Stimulated activated naive CD8-positive, alpha-beta T cell treated with anti-CD3 and anti-CD28 coated beads, Interleukin-15, amount 100 ng/mL, for 72 hours (primary cell): ENCODE results near the gene THAP8.
A peak's percentile ranks its signal among the peaks of the same experiment; 100 is the strongest.

Source experiments
- ATAC-seq: fragments of 150-1000 bp; cut with Tn5 transposase; 2 replicates; pipeline ENCODE4 v1.10.0; 2021; ENCODE audit warnings: mild to moderate bottlenecking, moderate library complexity
- DNase-seq, 2 donors: peaks; one replicate each; pipeline ENCODE4 v3.0.0; 2021 to 2022
- H3K27ac Mint-ChIP-seq, 2 donors: one replicate each; pipeline ENCODE4 v1.8.0; 2022; ENCODE audit warnings: mild to moderate bottlenecking in 2 of 2, mixed read lengths in 2 of 2, moderate library complexity in 2 of 2
- H3K27me3 Mint-ChIP-seq: one replicate; pipeline ENCODE4 v1.8.0; 2022; ENCODE audit warnings: mixed read lengths
- H3K4me1 Mint-ChIP-seq: one replicate; pipeline ENCODE4 v1.8.0; 2022; ENCODE audit warnings: mild to moderate bottlenecking, mixed read lengths
- H3K4me3 Mint-ChIP-seq, 2 donors: one replicate each; pipeline ENCODE4 v1.8.0; 2022; ENCODE audit warnings: mild to moderate bottlenecking in 2 of 2, mixed read lengths in 2 of 2, moderate library complexity in 1 of 2
- H3K9me3 Mint-ChIP-seq, 2 donors: one replicate each; pipeline ENCODE4 v1.8.0; 2022; ENCODE audit warnings: mixed read lengths in 2 of 2

THAP8 gene

GRCh38 chr19:35995048-35995993 is 58.8 kb downstream of the THAP8 start, which contains the start of gene SDHAF1:
SDHAF1 (plus strand) TSS chr19:35995188; CDS start chr19:35995275, 87 bp downstream.
- Mint-ChIP-seq H3K27ac (peak within 1 kb of the TSS; percentile 93 to 96), H3K4me3 (peak within 1 kb of the TSS; percentile 91 to 94), H3K9me3 (no peaks in the 10 kb centered on the region), H3K4me1 (peaks cover 52% of the 10 kb centered on the region), H3K27me3 (no peaks in the 10 kb centered on the region)
- ATAC-seq = peak; percentile 89
- peak; percentile 90 to 95 for DNase-seq

- Mint-ChIP-seq H3K27me3 (no peaks in the 10 kb centered on the region), H3K9me3 (no peaks in the 10 kb centered on the region), H3K4me3 (peak overlapping the region; percentile 87 to 91), H3K27ac (no peak overlapping the region), H3K4me1 (peaks cover 42% of the 10 kb centered on the region)
- DNase-seq = peak in 1 of 2 donors; percentile 31
- ATAC-seq = no peak
These were observed 60.0 kb downstream of the THAP8 start for GRCh38 chr19:35993923-35994598.

DNA sequence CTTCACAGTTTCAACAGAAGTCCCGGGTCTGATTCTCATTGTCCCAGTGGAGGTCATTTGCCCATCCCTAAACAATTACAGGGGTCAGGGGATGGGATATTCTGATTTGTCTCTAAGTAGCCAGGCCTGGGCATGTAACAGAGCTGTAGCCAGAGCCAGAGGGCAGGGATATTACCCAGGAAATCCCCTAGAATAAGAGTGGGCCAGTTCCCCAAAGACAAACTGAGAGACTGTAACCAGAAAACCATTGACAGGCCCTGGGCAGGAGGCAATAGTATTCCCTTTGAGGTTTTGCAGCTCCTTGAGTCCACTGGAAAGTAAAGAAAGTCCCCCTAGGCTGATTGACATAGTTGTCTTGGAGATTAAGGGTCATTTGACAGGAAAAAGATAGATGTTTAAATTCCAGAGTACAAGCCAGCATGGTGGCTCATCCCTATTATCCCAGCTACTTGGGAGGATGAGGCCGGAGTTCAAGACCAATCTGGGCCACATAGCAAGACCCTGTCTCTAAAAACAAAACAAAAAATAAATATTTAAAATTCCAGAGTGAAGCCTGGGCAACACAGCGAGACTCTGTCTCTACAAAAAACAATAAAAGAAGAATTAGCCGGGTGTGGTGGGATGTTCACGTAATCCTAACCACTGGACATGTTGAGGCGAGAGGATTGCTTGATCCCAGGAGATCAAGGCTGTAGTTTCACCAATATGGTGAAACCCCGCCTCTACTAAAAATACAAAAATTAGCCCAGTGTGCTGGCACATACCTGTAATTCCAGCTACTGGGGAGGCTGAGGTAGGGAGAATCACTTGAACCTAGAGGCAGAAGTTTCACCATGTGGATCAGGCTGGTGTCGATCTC is 60.9 kb downstream of the THAP8 start:
- DNase-seq (no peak), ATAC-seq (no peak)
- Mint-ChIP-seq H3K27me3 (peaks cover 6% of the 10 kb centered on the region), H3K9me3 (no peaks in the 10 kb centered on the region), H3K4me3 (no peak overlapping the region), H3K27ac (no peak overlapping the region), H3K4me1 (peaks cover 40% of the 10 kb centered on the region)

GRCh38 chr19:35991731-35992450 is 62.2 kb downstream of the THAP8 start:
- Mint-ChIP-seq H3K4me1 (peaks cover 33% of the 10 kb centered on the region), H3K27me3 (peaks cover 18% of the 10 kb centered on the region), H3K9me3 (no peaks in the 10 kb centered on the region), H3K4me3 (no peak overlapping the region), H3K27ac (peak overlapping the region in 1 of 2 donors; percentile 19)
- ATAC-seq (no peak), DNase-seq (no peak)

DNA sequence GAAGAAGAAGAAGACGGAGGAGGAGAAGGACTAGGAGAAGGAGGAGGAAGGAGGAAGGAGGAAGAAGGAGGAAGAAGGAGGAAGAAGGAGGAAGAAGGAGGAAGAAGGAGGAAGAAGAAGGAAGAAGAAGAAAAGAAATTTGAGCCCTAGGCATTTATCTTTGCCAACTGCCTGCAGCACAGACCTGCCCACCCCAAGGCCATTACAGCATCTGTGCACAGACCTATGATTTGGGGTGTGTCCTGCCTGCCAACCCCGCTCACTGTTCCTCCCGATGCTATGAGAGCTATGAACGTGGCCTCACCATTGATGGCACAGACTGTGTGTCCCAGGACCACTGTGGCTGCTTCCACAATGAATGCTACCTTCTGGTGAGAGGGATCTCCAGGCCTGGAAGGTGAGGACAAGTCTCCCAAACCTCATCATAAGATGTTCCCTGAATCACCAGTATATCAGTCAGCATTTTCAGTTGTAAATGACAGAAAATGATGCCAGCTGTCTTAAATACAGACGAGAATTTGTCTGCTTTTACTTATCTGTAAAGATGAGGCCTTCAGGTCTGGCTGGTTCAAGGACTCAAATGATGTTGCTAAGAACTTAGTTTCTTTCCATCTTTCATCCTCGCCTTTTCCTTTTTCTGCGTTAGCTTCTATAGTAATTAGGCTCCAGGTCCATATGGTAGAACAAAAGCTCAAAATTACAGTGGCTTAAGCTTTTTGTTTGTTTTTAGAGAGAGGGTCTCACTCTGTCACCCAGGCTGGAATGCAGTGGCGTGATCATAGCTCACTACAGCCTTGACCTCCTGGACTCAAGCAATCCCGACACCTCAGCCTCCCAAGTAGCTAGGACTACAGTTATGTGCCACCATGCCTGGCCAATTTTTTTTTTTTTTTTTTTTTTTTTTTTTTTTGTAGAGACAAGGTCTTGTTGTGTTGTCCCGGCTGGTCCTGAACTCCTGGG is 63.0 kb downstream of the THAP8 start:
- Mint-ChIP-seq H3K9me3 (no peaks in the 10 kb centered on the region), H3K27me3 (peaks cover 26% of the 10 kb centered on the region), H3K4me1 (peaks cover 31% of the 10 kb centered on the region), H3K27ac (no peak overlapping the region), H3K4me3 (no peak overlapping the region)
- DNase-seq = no peak
- ATAC-seq = no peak

GRCh38 chr19:35990156-35990555 is 63.9 kb downstream of the THAP8 start:
- Mint-ChIP-seq H3K4me3 (no peak overlapping the region), H3K27ac (no peak overlapping the region), H3K4me1 (peaks cover 25% of the 10 kb centered on the region), H3K9me3 (no peaks in the 10 kb centered on the region), H3K27me3 (peaks cover 35% of the 10 kb centered on the region)
- ATAC-seq (no peak), DNase-seq (no peak)

GRCh38 chr19:35988824-35989223 is 65.3 kb downstream of the THAP8 start:
- ATAC-seq (no peak), DNase-seq (no peak)
- no peaks in the 10 kb centered on the region for H3K9me3 Mint-ChIP-seq
- no peak overlapping the region for H3K4me3 Mint-ChIP-seq
- H3K4me1 Mint-ChIP-seq = peaks cover 12% of the 10 kb centered on the region
- H3K27ac Mint-ChIP-seq = no peak overlapping the region
- peaks cover 48% of the 10 kb centered on the region for H3K27me3 Mint-ChIP-seq

GRCh38 chr19:35987571-35987896 is 66.6 kb downstream of the THAP8 start:
- H3K27ac Mint-ChIP-seq = no peak overlapping the region
- DNase-seq (no peak), ATAC-seq (no peak)
- H3K4me1 Mint-ChIP-seq = peaks cover 9% of the 10 kb centered on the region
- no peaks in the 10 kb centered on the region for H3K9me3 Mint-ChIP-seq
- peaks cover 55% of the 10 kb centered on the region for H3K27me3 Mint-ChIP-seq
- H3K4me3 Mint-ChIP-seq = peak overlapping the region; percentile 30 to 62

DNA sequence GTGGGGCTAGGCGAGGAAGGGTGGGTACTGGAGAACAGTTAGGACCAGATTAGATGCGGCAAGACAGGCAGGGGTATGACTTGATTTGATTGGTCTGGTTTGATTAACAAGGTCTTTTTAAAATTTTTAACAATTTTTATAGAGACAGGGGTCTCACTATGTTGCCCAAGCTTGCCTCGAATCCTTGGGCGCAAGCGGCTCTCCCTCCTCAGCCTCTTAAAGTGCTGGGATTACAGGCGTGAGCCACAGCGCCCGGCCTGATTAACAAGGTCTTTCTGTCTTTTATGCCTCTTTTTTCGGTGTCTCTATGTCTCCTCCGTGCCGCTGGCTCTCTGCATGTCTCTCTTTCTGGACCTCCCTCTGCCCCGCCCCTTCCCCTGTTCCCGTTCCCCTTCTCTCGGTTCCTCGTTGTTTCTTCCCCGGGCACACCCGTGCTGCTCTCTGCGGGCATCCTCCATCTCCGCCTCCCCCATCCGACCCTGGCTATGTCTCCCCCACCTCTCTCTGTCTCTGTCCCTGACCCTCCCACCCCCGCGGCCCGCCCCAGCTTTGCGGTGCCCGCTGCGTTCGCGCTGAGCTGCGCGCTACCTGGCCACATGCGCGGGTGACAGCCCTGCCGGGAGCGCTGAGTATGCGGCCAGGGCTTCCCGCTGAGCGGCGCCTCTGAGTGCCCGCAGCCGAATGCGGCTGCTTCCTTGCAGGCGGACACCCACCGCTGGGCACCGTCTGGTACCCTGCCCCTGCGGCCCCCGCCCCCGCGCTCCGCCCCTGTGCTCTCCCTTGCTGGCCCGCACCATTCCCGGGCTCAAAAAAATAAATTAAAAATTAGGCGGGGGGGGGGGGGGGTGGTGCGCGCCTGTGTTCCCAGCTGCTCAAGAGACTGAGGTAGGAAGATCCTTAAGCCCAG is 67.2 kb downstream of the THAP8 start:
- ATAC-seq (peak; percentile 67), DNase-seq (no peak)
- Mint-ChIP-seq H3K4me1 (peaks cover 9% of the 10 kb centered on the region), H3K4me3 (peak overlapping the region; percentile 68 to 76), H3K9me3 (no peaks in the 10 kb centered on the region), H3K27me3 (peaks cover 55% of the 10 kb centered on the region), H3K27ac (no peak overlapping the region)

GRCh38 chr19:35986111-35986510 is 68.0 kb downstream of the THAP8 start:
- Mint-ChIP-seq H3K4me1 (peaks cover 9% of the 10 kb centered on the region), H3K27ac (no peak overlapping the region), H3K27me3 (peaks cover 60% of the 10 kb centered on the region), H3K4me3 (no peak overlapping the region), H3K9me3 (no peaks in the 10 kb centered on the region)
- no peak for DNase-seq
- no peak for ATAC-seq
